GM12878 (cell line): ENCODE results near the gene ARL4C. TPM values are rescaled to one million over a fixed set of nuclear protein-coding genes. Genes with fewer than 3 reads are reported as not detected.

Experiments
- ATAC-seq: fragments of 200-7000 bp; cut with Tn5 transposase; 3 replicates; pipeline ENCODE4 v1.9.1; 2020; ENCODE audit warnings: mild to moderate bottlenecking, moderate library complexity
- BruUV-seq: library from RNA; stranded (reverse); fragments of 400-500 nt; replicated peaks from 2 replicates; lab custom pipeline; 2021; lab: Mats Ljungman, UMichigan
- CTCF ChIA-PET: fragments of 300-600 bp; sonication (Branson Sonifier 250); formaldehyde crosslinking; extraction: SDS; loops from one replicate; lab custom pipeline; 2021; ENCODE audit warnings: inconsistent platforms; lab: Yijun Ruan, JAX
- POLR2A ChIA-PET: fragments of 350-600 bp; formaldehyde crosslinking; extraction: SDS; loops from one replicate; lab custom pipeline; 2021; ENCODE audit warnings: inconsistent platforms; lab: Charles Lee
- RAD21 ChIA-PET: fragments of 300-600 bp; sonication (Branson Sonifier 250); formaldehyde crosslinking; loops from one replicate; lab custom pipeline; 2023; ENCODE audit warnings: antibody characterized with exemption; ENCODE audit not compliant: unreplicated experiment; lab: Charles Lee
- SMC1A ChIA-PET: fragments of 300-600 bp; sonication (Branson Sonifier 250); formaldehyde crosslinking; loops from one replicate; lab custom pipeline; 2023; ENCODE audit not compliant: unreplicated experiment, uncharacterized antibody; lab: Charles Lee
- DNase-seq: peaks from one replicate; pipeline ENCODE4 v3.0.0-alpha.2; 2011; ENCODE audit warnings: low read depth, low spot score
- FAIRE-seq: peaks from 3 replicates; lab custom pipeline; 2011; peaks lifted over from hg19 to GRCh38; lab: Jason Lieb, UNC
- H2AFZ ChIP-seq: 2 replicates; pipeline ENCODE4 v1.6.0; 2011; ENCODE audit warnings: low read depth, low read length, control low read depth; ENCODE audit not compliant: control insufficient read depth
- H3K27ac ChIP-seq: 2 replicates; pipeline ENCODE4 v1.5.1; 2011; ENCODE audit warnings: control low read depth; ENCODE audit not compliant: control insufficient read depth, insufficient read depth
- H3K27me3 ChIP-seq, 2 experiments: replicated peaks in 1 of 2; 2 replicates each; pipeline versions ENCODE4 v1.6.0 to v1.6.1; 2011; ENCODE audit warnings: low read length in 1 of 2; ENCODE audit not compliant: control insufficient read depth in 2 of 2, insufficient read depth in 2 of 2
- H3K36me3 ChIP-seq, 2 experiments: 2 replicates each; pipeline ENCODE4 v1.5.1; 2011; ENCODE audit warnings: low read length in 1 of 2; ENCODE audit not compliant: control insufficient read depth in 2 of 2, insufficient read depth in 2 of 2
- H3K4me1 ChIP-seq: 2 replicates; pipeline ENCODE4 v1.6.1; 2011; ENCODE audit warnings: mild to moderate bottlenecking, low read length, moderate library complexity, mixed read lengths; ENCODE audit not compliant: control insufficient read depth, insufficient read depth
- H3K4me2 ChIP-seq: 2 replicates; pipeline ENCODE4 v1.6.0; 2011; ENCODE audit warnings: control low read depth; ENCODE audit not compliant: control insufficient read depth, insufficient read depth
- H3K4me3 ChIP-seq: fragments of 200-600 bp; sonication (generic); 2 replicates; pipeline ENCODE4 v1.5.1; 2016
- H3K79me2 ChIP-seq: 2 replicates; pipeline ENCODE4 v1.6.0; 2011; ENCODE audit warnings: low read length; ENCODE audit not compliant: control insufficient read depth, insufficient read depth
- H3K9ac ChIP-seq: 2 replicates; pipeline ENCODE4 v1.8.0; 2011; ENCODE audit warnings: low read length, control low read depth, mixed read lengths; ENCODE audit not compliant: control insufficient read depth, insufficient read depth
- H3K9me3 ChIP-seq: replicated peaks from 3 replicates; pipeline ENCODE4 v1.5.1; 2011; ENCODE audit warnings: mild to moderate bottlenecking, low read length; ENCODE audit not compliant: control insufficient read depth, insufficient read depth
- H4K20me1 ChIP-seq: 2 replicates; pipeline ENCODE4 v1.6.0; 2011; ENCODE audit not compliant: control insufficient read depth, insufficient read depth
- ATF7 ChIP-seq: fragments of 450-650 bp; IDR thresholded peaks from 2 replicates; pipeline ENCODE4 v1.6.1; 2016; ENCODE audit warnings: low read depth, mild to moderate bottlenecking
- BCL11A ChIP-seq: IDR thresholded peaks from 2 replicates; pipeline ENCODE4 v1.6.1; 2011; ENCODE audit warnings: low read depth, low read length
- BCL3 ChIP-seq: IDR thresholded peaks from 2 replicates; pipeline ENCODE4 v1.6.1; 2011; ENCODE audit warnings: borderline replicate concordance, low read depth, mild to moderate bottlenecking, moderate library complexity, low read length; ENCODE audit not compliant: insufficient read depth, poor library complexity, severe bottlenecking
- CBFB ChIP-seq: IDR thresholded peaks from 2 replicates; pipeline ENCODE4 v1.6.1; 2016; ENCODE audit warnings: antibody characterized with exemption, low read depth
- CHD4 ChIP-seq: fragments of 200-600 bp; sonication (generic); IDR thresholded peaks from 2 replicates; pipeline ENCODE4 v1.6.1; 2016; ENCODE audit warnings: mild to moderate bottlenecking
- MEF2B ChIP-seq: fragments of 450-650 bp; IDR thresholded peaks from 2 replicates; pipeline ENCODE4 v1.6.1; 2018; ENCODE audit warnings: mild to moderate bottlenecking, moderate library complexity; ENCODE audit not compliant: partially characterized antibody, poor library complexity, severe bottlenecking
- NFYA ChIP-seq: IDR thresholded peaks from 2 replicates; pipeline ENCODE4 v1.6.1; 2011; ENCODE audit warnings: low read depth, mild to moderate bottlenecking, low read length, improper control_type of control experiment, borderline replicate concordance
- RAD21 ChIP-seq: IDR thresholded peaks from 2 replicates; pipeline ENCODE4 v1.6.1; 2011; ENCODE audit warnings: mild to moderate bottlenecking, low read depth, low read length, moderate library complexity; ENCODE audit not compliant: insufficient read depth
- RFX5 ChIP-seq: IDR thresholded peaks from 2 replicates; pipeline ENCODE4 v1.6.1; 2011; ENCODE audit warnings: low read depth, low read length, improper control_type of control experiment
- SPI1 ChIP-seq: IDR thresholded peaks from 2 replicates; pipeline ENCODE4 v1.6.1; 2011; ENCODE audit warnings: low read depth, mild to moderate bottlenecking, low read length, moderate library complexity, borderline replicate concordance; ENCODE audit not compliant: insufficient read depth
- WRNIP1 ChIP-seq: IDR thresholded peaks from 2 replicates; pipeline ENCODE4 v1.6.1; 2011; ENCODE audit warnings: low read depth, low read length, improper control_type of control experiment, borderline replicate concordance
- YBX1 ChIP-seq: fragments of 450-650 bp; IDR thresholded peaks from 2 replicates; pipeline ENCODE4 v1.6.1; 2016; ENCODE audit warnings: antibody characterized with exemption
- ZSCAN29 ChIP-seq: fragments of 450-650 bp; IDR thresholded peaks from 2 replicates; pipeline ENCODE4 v1.6.1; 2017; ENCODE audit warnings: mild to moderate bottlenecking, moderate library complexity
- WGBS: methylation state at CpG from one replicate; pipeline ENCODE4 v1.1.6; 2016; ENCODE audit warnings: low lambda C conversion rate; ENCODE audit not compliant: insufficient replicate concordance, insufficient coverage; ENCODE audit errors: missing lambda C conversion rate; 5-methylcytosine and 5-hydroxymethylcytosine counted together
- in situ Hi-C: fragments of 300-500 bp; cut with MboI; formaldehyde crosslinking; loops from 9 replicates; pipeline ENCODE4 v1.14.3; 2018; ENCODE audit warnings: mixed read lengths
- intact Hi-C: fragments of 100-400 bp; cut with micrococcal nuclease; formaldehyde crosslinking; loops from one replicate; pipeline ENCODE4 v1.14.2; 2022; ENCODE audit not compliant: unreplicated experiment
- polyA plus RNA-seq, 11 experiments: library from polyadenylated mRNA; depleted of rRNA in 4 of 11; unstranded in 6 of 11; stranded (reverse) in 5 of 11; fragments of >200 nt; fragmentation: Nextera tagmentation in 4 of 11; fragmentation: Illumina TruSeq in 1 of 11; extraction: Ambion mirVana in 4 of 11; extraction: Trizol in 1 of 11; gene quantifications; 1 replicate in 1 of 11; 2 replicates in 10 of 11; pipeline versions ENCODE4 v1.2.1 to v1.2.3, GENCODE V29; 2011 to 2016; ENCODE audit warnings: inconsistent platforms in 2 of 11, missing spikeins in 2 of 11, low read depth in 1 of 11
- total RNA-seq, 4 experiments: library from RNA; depleted of rRNA in 3 of 4; stranded (reverse); fragments of >200 nt in 3 of 4; fragmentation: Illumina TruSeq in 1 of 4; extraction: Trizol in 1 of 4; gene quantifications; 2 replicates each; pipeline versions ENCODE4 v1.2.1 to v1.2.3, GENCODE V29; 2013 to 2021
- TF ChIP-seq, protein P1 (sequence below): fragments of 450-650 bp; IDR thresholded peaks from 2 replicates; pipeline ENCODE4 v1.6.1; 2016; ENCODE audit warnings: mild to moderate bottlenecking, moderate library complexity, borderline replicate concordance
- TF ChIP-seq, protein P2 (sequence below): IDR thresholded peaks from 2 replicates; pipeline ENCODE4 v1.6.1; 2012; ENCODE audit warnings: low read depth, low read length, improper control_type of control experiment
- TF ChIP-seq, protein P3 (sequence below): IDR thresholded peaks from 2 replicates; pipeline ENCODE4 v1.6.1; 2012; ENCODE audit warnings: low read depth, low read length, improper control_type of control experiment
- TF ChIP-seq, protein P4 (sequence below): fragments of 450-650 bp; conservative IDR thresholded peaks from 2 replicates; pipeline ENCODE4 v1.6.1; 2017; ENCODE audit warnings: mild to moderate bottlenecking, moderate library complexity

ARL4C gene
- total and polyA plus RNA-seq, 10 of the 15 experiments (the other 5 are each of a cell fraction or from before 2014, with no cell fraction given): 0.03 to 0.72 (median 0.06) TPM; not detected in 4

GRCh38 chr2:234451242-234451641 is 45.6 kb downstream of the ARL4C start:
- ChIA-PET SMC1A (no interaction called here), RAD21 (no interaction called here), POLR2A (no interaction called here), CTCF (interaction anchor here (1.0 kb wide), 1 partner anchor 16 kb away, joined by 3 read pairs; no protein-coding TSS in a partner anchor)
- no peak overlapping the region for H3K4me2 ChIP-seq
- no peak overlapping the region for H3K9ac ChIP-seq
- H3K27me3 ChIP-seq: no peaks in the 10 kb centered on the region
- no peak for ATAC-seq
- in situ Hi-C loops: no loop called here
- H3K27ac ChIP-seq: no peak overlapping the region
- no TSS peak for BruUV-seq
- H4K20me1 ChIP-seq: no peaks in the 10 kb centered on the region
- peaks cover 6% of the 10 kb centered on the region for H3K4me1 ChIP-seq
- no peak overlapping the region for H3K4me3 ChIP-seq
- no peak overlapping the region for H2AFZ ChIP-seq
- 62% methylated on average over 2 of the region's 2 CpGs for WGBS
- no peaks in the 10 kb centered on the region for H3K9me3 ChIP-seq
- H3K79me2 ChIP-seq: no peaks in the 10 kb centered on the region
- intact Hi-C loops: no loop called here
- H3K36me3 ChIP-seq: no peaks in the 10 kb centered on the region
- no peak for FAIRE-seq
- DNase-seq: no peak
- TF ChIP-seq, protein P1, sequence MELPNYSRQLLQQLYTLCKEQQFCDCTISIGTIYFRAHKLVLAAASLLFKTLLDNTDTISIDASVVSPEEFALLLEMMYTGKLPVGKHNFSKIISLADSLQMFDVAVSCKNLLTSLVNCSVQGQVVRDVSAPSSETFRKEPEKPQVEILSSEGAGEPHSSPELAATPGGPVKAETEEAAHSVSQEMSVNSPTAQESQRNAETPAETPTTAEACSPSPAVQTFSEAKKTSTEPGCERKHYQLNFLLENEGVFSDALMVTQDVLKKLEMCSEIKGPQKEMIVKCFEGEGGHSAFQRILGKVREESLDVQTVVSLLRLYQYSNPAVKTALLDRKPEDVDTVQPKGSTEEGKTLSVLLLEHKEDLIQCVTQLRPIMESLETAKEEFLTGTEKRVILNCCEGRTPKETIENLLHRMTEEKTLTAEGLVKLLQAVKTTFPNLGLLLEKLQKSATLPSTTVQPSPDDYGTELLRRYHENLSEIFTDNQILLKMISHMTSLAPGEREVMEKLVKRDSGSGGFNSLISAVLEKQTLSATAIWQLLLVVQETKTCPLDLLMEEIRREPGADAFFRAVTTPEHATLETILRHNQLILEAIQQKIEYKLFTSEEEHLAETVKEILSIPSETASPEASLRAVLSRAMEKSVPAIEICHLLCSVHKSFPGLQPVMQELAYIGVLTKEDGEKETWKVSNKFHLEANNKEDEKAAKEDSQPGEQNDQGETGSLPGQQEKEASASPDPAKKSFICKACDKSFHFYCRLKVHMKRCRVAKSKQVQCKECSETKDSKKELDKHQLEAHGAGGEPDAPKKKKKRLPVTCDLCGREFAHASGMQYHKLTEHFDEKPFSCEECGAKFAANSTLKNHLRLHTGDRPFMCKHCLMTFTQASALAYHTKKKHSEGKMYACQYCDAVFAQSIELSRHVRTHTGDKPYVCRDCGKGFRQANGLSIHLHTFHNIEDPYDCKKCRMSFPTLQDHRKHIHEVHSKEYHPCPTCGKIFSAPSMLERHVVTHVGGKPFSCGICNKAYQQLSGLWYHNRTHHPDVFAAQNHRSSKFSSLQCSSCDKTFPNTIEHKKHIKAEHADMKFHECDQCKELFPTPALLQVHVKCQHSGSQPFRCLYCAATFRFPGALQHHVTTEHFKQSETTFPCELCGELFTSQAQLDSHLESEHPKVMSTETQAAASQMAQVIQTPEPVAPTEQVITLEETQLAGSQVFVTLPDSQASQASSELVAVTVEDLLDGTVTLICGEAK: no peak
- TF ChIP-seq MEF2B: no peak
- TF ChIP-seq RAD21: no peak
- no peak for TF ChIP-seq BCL3
- TF ChIP-seq CBFB: no peak
- TF ChIP-seq WRNIP1: no peak
- no peak for TF ChIP-seq ATF7
- TF ChIP-seq, protein P2, sequence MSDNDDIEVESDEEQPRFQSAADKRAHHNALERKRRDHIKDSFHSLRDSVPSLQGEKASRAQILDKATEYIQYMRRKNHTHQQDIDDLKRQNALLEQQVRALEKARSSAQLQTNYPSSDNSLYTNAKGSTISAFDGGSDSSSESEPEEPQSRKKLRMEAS: no peak
- TF ChIP-seq YBX1: no peak
- TF ChIP-seq, protein P3, sequence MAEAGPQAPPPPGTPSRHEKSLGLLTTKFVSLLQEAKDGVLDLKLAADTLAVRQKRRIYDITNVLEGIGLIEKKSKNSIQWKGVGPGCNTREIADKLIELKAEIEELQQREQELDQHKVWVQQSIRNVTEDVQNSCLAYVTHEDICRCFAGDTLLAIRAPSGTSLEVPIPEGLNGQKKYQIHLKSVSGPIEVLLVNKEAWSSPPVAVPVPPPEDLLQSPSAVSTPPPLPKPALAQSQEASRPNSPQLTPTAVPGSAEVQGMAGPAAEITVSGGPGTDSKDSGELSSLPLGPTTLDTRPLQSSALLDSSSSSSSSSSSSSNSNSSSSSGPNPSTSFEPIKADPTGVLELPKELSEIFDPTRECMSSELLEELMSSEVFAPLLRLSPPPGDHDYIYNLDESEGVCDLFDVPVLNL: no peak
- no peak for TF ChIP-seq NFYA
- no peak for TF ChIP-seq BCL11A
- TF ChIP-seq ZSCAN29: no peak
- TF ChIP-seq, protein P4, sequence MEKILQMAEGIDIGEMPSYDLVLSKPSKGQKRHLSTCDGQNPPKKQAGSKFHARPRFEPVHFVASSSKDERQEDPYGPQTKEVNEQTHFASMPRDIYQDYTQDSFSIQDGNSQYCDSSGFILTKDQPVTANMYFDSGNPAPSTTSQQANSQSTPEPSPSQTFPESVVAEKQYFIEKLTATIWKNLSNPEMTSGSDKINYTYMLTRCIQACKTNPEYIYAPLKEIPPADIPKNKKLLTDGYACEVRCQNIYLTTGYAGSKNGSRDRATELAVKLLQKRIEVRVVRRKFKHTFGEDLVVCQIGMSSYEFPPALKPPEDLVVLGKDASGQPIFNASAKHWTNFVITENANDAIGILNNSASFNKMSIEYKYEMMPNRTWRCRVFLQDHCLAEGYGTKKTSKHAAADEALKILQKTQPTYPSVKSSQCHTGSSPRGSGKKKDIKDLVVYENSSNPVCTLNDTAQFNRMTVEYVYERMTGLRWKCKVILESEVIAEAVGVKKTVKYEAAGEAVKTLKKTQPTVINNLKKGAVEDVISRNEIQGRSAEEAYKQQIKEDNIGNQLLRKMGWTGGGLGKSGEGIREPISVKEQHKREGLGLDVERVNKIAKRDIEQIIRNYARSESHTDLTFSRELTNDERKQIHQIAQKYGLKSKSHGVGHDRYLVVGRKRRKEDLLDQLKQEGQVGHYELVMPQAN: no peak
- TF ChIP-seq CHD4: no peak
- no peak for TF ChIP-seq RFX5
- no peak for TF ChIP-seq SPI1
